ENCODE data around the gene HLF. TPM values are rescaled to one million over a fixed set of nuclear protein-coding genes. Genes with fewer than 3 reads are reported as not detected.

HLF gene
- total and polyA plus RNA-seq, 10 of the 15 experiments (the other 5 are each of a cell fraction or from before 2014, with no cell fraction given), result 0.01 to 0.33 (median 0.20) TPM; not detected in 3

DNA sequence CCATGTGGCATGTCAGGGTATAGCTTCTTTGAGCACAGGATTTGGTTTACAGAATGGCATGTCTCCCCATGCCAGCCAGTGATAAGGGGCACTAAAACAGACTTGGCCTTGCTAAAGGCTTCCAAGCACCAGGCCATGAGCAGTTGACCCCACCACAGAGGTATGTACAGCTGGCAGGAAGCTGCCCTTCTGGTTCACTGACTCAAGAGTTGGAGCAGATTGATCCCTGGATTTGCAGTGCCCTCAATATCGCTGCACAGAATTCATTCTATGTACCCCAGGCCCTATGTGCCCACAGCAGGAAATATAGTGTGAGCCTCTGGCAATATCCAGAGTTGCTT, 24.3 kb downstream of the HLF start:
- Histone ChIP-seq H3K27me3 (replicated peaks in 1 of 2; ENCODE audit: control insufficient read depth in 2 of 2, insufficient read depth in 2 of 2, low read length in 1 of 2) (no peaks in the 10 kb centered on the region; a peak in 2 of 4 replicates), H3K9ac (ENCODE audit: control insufficient read depth, insufficient read depth, low read length) (no peak overlapping the region), H3K79me2 (ENCODE audit: control insufficient read depth, insufficient read depth, low read length) (no peaks in the 10 kb centered on the region), H3K9me3 (replicated peaks; ENCODE audit: control insufficient read depth, insufficient read depth, low read length) (no peaks in the 10 kb centered on the region), H3K4me1 (ENCODE audit: control insufficient read depth, insufficient read depth, low read length) (no peaks in the 10 kb centered on the region), H4K20me1 (ENCODE audit: control insufficient read depth, insufficient read depth) (no peaks in the 10 kb centered on the region), H3K4me2 (ENCODE audit: control insufficient read depth, insufficient read depth) (no peak overlapping the region), H2AFZ (ENCODE audit: control insufficient read depth, low read depth, low read length) (no peak overlapping the region), H3K36me3 (ENCODE audit: control insufficient read depth in 2 of 2, insufficient read depth in 2 of 2, low read length in 1 of 2) (no peaks in the 10 kb centered on the region), H3K4me3 (no peak overlapping the region), H3K27ac (ENCODE audit: control insufficient read depth, insufficient read depth) (no peak overlapping the region)
- intact Hi-C loops (cut with micrococcal nuclease; ENCODE audit: unreplicated experiment), result no loop called here
- ATAC-seq (no peak), DNase-seq (ENCODE audit: low read depth, low spot score) (no peak), FAIRE-seq (no peak)
- BruUV-seq (replicated peaks), result no TSS peak
- WGBS (ENCODE audit: insufficient coverage, insufficient replicate concordance, low lambda C conversion rate, missing lambda C conversion rate), result 20% methylated on average over 1 of the region's 1 CpG
- in situ Hi-C loops (cut with MboI), result no loop called here
- SMC1A ChIA-PET (ENCODE audit: uncharacterized antibody, unreplicated experiment), result interaction anchor here (0.9 kb wide), 1 partner anchor 296 kb away, joined by 3 read pairs; no protein-coding TSS in a partner anchor
- POLR2A ChIA-PET, result no interaction called here
- CTCF ChIA-PET, result interaction anchor here (0.7 to 2.8 kb wide), 3 partner anchors 68 to 295 kb away, joined by 3 to 14 read pairs (median 3); no protein-coding TSS in a partner anchor
- RAD21 ChIA-PET (ENCODE audit: unreplicated experiment), result no interaction called here
- no peak for TF ChIP-seq SIX5 (IDR thresholded peaks at IDR 0.05; ENCODE audit: low read depth, low read length, severe bottlenecking)
- TF ChIP-seq, protein P1, sequence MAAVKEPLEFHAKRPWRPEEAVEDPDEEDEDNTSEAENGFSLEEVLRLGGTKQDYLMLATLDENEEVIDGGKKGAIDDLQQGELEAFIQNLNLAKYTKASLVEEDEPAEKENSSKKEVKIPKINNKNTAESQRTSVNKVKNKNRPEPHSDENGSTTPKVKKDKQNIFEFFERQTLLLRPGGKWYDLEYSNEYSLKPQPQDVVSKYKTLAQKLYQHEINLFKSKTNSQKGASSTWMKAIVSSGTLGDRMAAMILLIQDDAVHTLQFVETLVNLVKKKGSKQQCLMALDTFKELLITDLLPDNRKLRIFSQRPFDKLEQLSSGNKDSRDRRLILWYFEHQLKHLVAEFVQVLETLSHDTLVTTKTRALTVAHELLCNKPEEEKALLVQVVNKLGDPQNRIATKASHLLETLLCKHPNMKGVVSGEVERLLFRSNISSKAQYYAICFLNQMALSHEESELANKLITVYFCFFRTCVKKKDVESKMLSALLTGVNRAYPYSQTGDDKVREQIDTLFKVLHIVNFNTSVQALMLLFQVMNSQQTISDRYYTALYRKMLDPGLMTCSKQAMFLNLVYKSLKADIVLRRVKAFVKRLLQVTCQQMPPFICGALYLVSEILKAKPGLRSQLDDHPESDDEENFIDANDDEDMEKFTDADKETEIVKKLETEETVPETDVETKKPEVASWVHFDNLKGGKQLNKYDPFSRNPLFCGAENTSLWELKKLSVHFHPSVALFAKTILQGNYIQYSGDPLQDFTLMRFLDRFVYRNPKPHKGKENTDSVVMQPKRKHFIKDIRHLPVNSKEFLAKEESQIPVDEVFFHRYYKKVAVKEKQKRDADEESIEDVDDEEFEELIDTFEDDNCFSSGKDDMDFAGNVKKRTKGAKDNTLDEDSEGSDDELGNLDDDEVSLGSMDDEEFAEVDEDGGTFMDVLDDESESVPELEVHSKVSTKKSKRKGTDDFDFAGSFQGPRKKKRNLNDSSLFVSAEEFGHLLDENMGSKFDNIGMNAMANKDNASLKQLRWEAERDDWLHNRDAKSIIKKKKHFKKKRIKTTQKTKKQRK (IDR thresholded peaks at IDR 0.05; ENCODE audit: low read depth, low read length), result no peak
- no peak for TF ChIP-seq BRCA1 (IDR thresholded peaks at IDR 0.05; ENCODE audit: low read depth, low read length)
- no peak for TF ChIP-seq RCOR1 (conservative IDR thresholded peaks at IDR 0.05; ENCODE audit: low read depth, low read length)
- TF ChIP-seq MTA3 (IDR thresholded peaks at IDR 0.05; ENCODE audit: borderline replicate concordance, low read length), result no peak
- TF ChIP-seq, protein P2, sequence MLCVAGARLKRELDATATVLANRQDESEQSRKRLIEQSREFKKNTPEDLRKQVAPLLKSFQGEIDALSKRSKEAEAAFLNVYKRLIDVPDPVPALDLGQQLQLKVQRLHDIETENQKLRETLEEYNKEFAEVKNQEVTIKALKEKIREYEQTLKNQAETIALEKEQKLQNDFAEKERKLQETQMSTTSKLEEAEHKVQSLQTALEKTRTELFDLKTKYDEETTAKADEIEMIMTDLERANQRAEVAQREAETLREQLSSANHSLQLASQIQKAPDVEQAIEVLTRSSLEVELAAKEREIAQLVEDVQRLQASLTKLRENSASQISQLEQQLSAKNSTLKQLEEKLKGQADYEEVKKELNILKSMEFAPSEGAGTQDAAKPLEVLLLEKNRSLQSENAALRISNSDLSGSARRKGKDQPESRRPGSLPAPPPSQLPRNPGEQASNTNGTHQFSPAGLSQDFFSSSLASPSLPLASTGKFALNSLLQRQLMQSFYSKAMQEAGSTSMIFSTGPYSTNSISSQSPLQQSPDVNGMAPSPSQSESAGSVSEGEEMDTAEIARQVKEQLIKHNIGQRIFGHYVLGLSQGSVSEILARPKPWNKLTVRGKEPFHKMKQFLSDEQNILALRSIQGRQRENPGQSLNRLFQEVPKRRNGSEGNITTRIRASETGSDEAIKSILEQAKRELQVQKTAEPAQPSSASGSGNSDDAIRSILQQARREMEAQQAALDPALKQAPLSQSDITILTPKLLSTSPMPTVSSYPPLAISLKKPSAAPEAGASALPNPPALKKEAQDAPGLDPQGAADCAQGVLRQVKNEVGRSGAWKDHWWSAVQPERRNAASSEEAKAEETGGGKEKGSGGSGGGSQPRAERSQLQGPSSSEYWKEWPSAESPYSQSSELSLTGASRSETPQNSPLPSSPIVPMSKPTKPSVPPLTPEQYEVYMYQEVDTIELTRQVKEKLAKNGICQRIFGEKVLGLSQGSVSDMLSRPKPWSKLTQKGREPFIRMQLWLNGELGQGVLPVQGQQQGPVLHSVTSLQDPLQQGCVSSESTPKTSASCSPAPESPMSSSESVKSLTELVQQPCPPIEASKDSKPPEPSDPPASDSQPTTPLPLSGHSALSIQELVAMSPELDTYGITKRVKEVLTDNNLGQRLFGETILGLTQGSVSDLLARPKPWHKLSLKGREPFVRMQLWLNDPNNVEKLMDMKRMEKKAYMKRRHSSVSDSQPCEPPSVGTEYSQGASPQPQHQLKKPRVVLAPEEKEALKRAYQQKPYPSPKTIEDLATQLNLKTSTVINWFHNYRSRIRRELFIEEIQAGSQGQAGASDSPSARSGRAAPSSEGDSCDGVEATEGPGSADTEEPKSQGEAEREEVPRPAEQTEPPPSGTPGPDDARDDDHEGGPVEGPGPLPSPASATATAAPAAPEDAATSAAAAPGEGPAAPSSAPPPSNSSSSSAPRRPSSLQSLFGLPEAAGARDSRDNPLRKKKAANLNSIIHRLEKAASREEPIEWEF (IDR thresholded peaks at IDR 0.05; ENCODE audit: insufficient replicate concordance, low read depth, low read length), result no peak
- no peak for TF ChIP-seq EP300 (IDR thresholded peaks at IDR 0.05; ENCODE audit: borderline replicate concordance in 1 of 2, control insufficient read depth in 1 of 2, low read depth in 2 of 2, low read length in 2 of 2)
- TF ChIP-seq RFX5 (IDR thresholded peaks at IDR 0.05; ENCODE audit: low read depth, low read length), result no peak
- no peak for TF ChIP-seq NFXL1 (IDR thresholded peaks at IDR 0.05; ENCODE audit: borderline replicate concordance)
- TF ChIP-seq, protein P3, sequence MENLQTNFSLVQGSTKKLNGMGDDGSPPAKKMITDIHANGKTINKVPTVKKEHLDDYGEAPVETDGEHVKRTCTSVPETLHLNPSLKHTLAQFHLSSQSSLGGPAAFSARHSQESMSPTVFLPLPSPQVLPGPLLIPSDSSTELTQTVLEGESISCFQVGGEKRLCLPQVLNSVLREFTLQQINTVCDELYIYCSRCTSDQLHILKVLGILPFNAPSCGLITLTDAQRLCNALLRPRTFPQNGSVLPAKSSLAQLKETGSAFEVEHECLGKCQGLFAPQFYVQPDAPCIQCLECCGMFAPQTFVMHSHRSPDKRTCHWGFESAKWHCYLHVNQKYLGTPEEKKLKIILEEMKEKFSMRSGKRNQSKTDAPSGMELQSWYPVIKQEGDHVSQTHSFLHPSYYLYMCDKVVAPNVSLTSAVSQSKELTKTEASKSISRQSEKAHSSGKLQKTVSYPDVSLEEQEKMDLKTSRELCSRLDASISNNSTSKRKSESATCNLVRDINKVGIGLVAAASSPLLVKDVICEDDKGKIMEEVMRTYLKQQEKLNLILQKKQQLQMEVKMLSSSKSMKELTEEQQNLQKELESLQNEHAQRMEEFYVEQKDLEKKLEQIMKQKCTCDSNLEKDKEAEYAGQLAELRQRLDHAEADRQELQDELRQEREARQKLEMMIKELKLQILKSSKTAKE (IDR thresholded peaks at IDR 0.05; ENCODE audit: low read depth, poor library complexity, severe bottlenecking), result no peak
- TF ChIP-seq, protein P4, sequence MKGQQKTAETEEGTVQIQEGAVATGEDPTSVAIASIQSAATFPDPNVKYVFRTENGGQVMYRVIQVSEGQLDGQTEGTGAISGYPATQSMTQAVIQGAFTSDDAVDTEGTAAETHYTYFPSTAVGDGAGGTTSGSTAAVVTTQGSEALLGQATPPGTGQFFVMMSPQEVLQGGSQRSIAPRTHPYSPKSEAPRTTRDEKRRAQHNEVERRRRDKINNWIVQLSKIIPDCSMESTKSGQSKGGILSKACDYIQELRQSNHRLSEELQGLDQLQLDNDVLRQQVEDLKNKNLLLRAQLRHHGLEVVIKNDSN (IDR thresholded peaks at IDR 0.05; ENCODE audit: borderline replicate concordance, extremely low read length, insufficient read depth, low read depth, low read length), result no peak
- no peak for TF ChIP-seq SREBF2 (IDR thresholded peaks at IDR 0.05; ENCODE audit: low read length)

Data from GM12878 (cell line).